Colonic mucosa (tissue), 4 donors: Measurements from ENCODE around the gene SF3B1. TPM values are rescaled to one million over a fixed set of nuclear protein-coding genes. Genes with fewer than 3 reads are reported as not detected.
"Not testable (repeated sequence)": the region's sequence is repeated elsewhere in the genome, so short reads cannot be mapped to it uniquely, and the experiment has no call there.

Experiments
- DNase-seq: peaks from one replicate; pipeline ENCODE4 v3.0.0-alpha.2; 2020
- H3K27ac ChIP-seq: fragments of 200-600 bp; one replicate; pipeline ENCODE4 v1.8.0; 2021
- H3K27me3 ChIP-seq: fragments of 200-600 bp; one replicate; pipeline ENCODE4 v1.8.0; 2021
- H3K36me3 ChIP-seq: fragments of 200-600 bp; one replicate; pipeline ENCODE4 v1.8.0; 2021
- H3K4me1 ChIP-seq: fragments of 200-600 bp; one replicate; pipeline ENCODE4 v1.8.0; 2021; ENCODE audit warnings: mild to moderate bottlenecking
- H3K4me3 ChIP-seq: fragments of 200-600 bp; one replicate; pipeline ENCODE4 v1.8.0; 2021
- H3K9ac ChIP-seq, 2 donors: one replicate each; pipeline ENCODE4 v1.7.0; 2013; ENCODE audit warnings: control low read depth in 2 of 2, low read depth in 2 of 2, low read length in 2 of 2
- H3K9me3 ChIP-seq: fragments of 200-600 bp; one replicate; pipeline ENCODE4 v1.8.0; 2021
- intact Hi-C: fragments of 100-400 bp; cut with DNase I; formaldehyde crosslinking; loops from one replicate; pipeline ENCODE4 v1.14.1; 2022
- total RNA-seq, 2 donors: library from RNA; stranded (reverse); fragmentation: NEBNext Ultra II Directional in 1 of 2; extraction: Animal tissue kit (Norgen Biotek cat#: 25700) in 1 of 2; gene quantifications; one replicate each; pipeline ENCODE4 v1.2.1, GENCODE V29; 2021
- TF ChIP-seq, protein P1 (sequence below): fragments of 200-600 bp; IDR thresholded peaks from one replicate; pipeline ENCODE4 v1.8.0; 2022; ENCODE audit warnings: antibody characterized with exemption, mild to moderate bottlenecking
- donor health status: healthy.
- donor health status: DM: no; HTN: no; CAD: no.
- donor health status: DM: no; HTN: no; CAD: no.

The SF3B1 gene
- total RNA-seq, 2 donors from 2014 or later = 186 to 242 TPM

DNA sequence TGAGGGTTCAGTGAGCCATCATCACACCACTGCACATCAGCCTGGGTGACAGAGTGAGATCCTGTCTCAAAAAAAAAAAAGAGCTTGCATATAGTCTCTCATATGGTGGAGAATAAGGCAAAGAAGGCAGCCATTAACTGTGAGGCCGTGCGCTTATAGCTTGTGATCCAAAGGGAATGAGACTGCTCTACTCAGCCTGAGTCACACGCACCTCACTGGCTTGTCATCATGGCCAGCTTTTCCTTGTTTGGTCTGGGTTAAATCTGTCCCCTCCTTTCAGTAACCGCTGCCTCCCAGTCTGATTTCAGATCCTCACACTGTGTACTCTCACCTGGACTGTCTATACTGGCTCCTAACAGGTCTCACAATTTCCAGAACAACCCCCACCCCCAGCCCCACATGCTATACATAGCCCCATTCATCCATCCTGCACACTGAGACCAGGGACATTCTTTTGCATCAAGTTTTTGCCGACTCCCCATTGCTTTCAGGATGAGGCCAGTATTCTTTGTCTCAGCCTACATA is 88.9 kb downstream of the SF3B1 start:
- Histone ChIP-seq H3K4me1 (no peaks in the 10 kb centered on the region), H3K4me3 (no peak overlapping the region), H3K36me3 (no peaks in the 10 kb centered on the region), H3K9me3 (no peaks in the 10 kb centered on the region), H3K27me3 (no peaks in the 10 kb centered on the region), H3K27ac (no peak overlapping the region), H3K9ac (no peak overlapping the region)
- intact Hi-C loops = no loop called here
- TF ChIP-seq, protein P1, sequence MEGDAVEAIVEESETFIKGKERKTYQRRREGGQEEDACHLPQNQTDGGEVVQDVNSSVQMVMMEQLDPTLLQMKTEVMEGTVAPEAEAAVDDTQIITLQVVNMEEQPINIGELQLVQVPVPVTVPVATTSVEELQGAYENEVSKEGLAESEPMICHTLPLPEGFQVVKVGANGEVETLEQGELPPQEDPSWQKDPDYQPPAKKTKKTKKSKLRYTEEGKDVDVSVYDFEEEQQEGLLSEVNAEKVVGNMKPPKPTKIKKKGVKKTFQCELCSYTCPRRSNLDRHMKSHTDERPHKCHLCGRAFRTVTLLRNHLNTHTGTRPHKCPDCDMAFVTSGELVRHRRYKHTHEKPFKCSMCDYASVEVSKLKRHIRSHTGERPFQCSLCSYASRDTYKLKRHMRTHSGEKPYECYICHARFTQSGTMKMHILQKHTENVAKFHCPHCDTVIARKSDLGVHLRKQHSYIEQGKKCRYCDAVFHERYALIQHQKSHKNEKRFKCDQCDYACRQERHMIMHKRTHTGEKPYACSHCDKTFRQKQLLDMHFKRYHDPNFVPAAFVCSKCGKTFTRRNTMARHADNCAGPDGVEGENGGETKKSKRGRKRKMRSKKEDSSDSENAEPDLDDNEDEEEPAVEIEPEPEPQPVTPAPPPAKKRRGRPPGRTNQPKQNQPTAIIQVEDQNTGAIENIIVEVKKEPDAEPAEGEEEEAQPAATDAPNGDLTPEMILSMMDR = no peak
- DNase-seq = no peak

DNA sequence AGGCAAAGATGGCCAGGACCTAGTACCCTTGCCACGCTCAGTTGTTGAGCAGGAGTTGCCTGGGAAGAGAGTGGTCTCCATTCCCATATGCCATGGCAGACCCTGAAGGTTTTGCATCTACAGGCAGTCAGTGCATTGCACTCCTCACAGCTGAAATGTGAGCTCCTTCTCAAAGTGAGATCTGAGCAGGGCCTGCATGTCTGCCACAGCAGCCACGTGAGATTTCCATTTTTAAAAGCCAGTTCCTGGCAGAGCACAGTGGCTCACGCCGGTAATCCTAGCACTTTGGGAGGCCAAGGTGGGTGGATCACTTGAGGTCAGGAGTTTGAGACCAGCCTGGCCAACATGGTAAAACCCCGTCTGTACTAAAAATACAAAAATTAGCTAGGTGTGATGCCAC is 90.9 kb downstream of the SF3B1 start:
- H3K4me1 ChIP-seq, H3K36me3 ChIP-seq, intact Hi-C loops, H3K27me3 ChIP-seq, H3K9me3 ChIP-seq, H3K9ac ChIP-seq, H3K4me3 ChIP-seq, DNase-seq, H3K27ac ChIP-seq: not testable (repeated sequence)

- Histone ChIP-seq H3K4me3 (no peak overlapping the region), H3K27me3 (no peaks in the 10 kb centered on the region), H3K9me3 (no peaks in the 10 kb centered on the region), H3K4me1 (no peaks in the 10 kb centered on the region), H3K36me3 (no peaks in the 10 kb centered on the region), H3K9ac (no peak overlapping the region), H3K27ac (no peak overlapping the region)
- no peak for DNase-seq
- TF ChIP-seq, protein P1 = no peak
- intact Hi-C loops = no loop called here
Measured at GRCh38 chr2:197340591-197340990, 94.2 kb downstream of the SF3B1 start.

Other genes starting within 250 kb of the SF3B1 start
- 1 to 10 TPM; 7.0 to 7.9 TPM for gene ANKRD44, start 124.2 kb downstream of the SF3B1 start, total RNA-seq
- 10 to 100 TPM; 15.5 to 38.5 TPM for gene COQ10B, start 18.5 kb upstream of the SF3B1 start, total RNA-seq
- gene HSPD1, start 64.8 kb upstream of the SF3B1 start, total RNA-seq = 100 to 1,000 TPM; 232 to 794 TPM
- gene HSPE1, start 65.4 kb upstream of the SF3B1 start, total RNA-seq = 100 to 1,000 TPM; 101 to 297 TPM
- gene MOB4, start 81.0 kb upstream of the SF3B1 start, total RNA-seq = 10 to 100 TPM; 24.7 to 34.1 TPM
- gene RFTN2, start 240.6 kb upstream of the SF3B1 start, total RNA-seq = 1 to 10 TPM in 1 of 2 donors, under 1 TPM in 1; 0.49 to 2.2 TPM